Measurements from ENCODE around the gene ALK.

The ALK gene

GRCh38 chr2:29902356-29902755, 19.0 kb downstream of the ALK start:
- DNase-seq: no peak
- no peaks in the 10 kb centered on the region for H3K36me3 ChIP-seq
- no peak for TF ChIP-seq CTCF (IDR thresholded peaks at IDR 0.05)
- no peak overlapping the region for H3K27ac ChIP-seq
- no peaks in the 10 kb centered on the region for H3K9me3 ChIP-seq
- H3K4me3 ChIP-seq: no peak overlapping the region
- H3K4me1 ChIP-seq: no peaks in the 10 kb centered on the region
- intact Hi-C loops (cut with DNase I; ENCODE audit: low total_unique reads): no loop called here
- no peaks in the 10 kb centered on the region for H3K27me3 ChIP-seq

- Histone ChIP-seq H3K36me3 (no peaks in the 10 kb centered on the region), H3K4me1 (no peaks in the 10 kb centered on the region), H3K9me3 (no peaks in the 10 kb centered on the region), H3K27me3 (no peaks in the 10 kb centered on the region), H3K27ac (no peak overlapping the region), H3K4me3 (no peak overlapping the region)
- intact Hi-C loops (cut with DNase I; ENCODE audit: low total_unique reads): no loop called here
- DNase-seq: no peak
- no peak for TF ChIP-seq CTCF (IDR thresholded peaks at IDR 0.05)
These were observed 20.3 kb downstream of the ALK start for GRCh38 chr2:29900971-29901633.

- H3K36me3 ChIP-seq: no peaks in the 10 kb centered on the region
- no peak overlapping the region for H3K27ac ChIP-seq
- intact Hi-C loops (cut with DNase I; ENCODE audit: low total_unique reads): no loop called here
- no peak for TF ChIP-seq CTCF (IDR thresholded peaks at IDR 0.05)
- no peaks in the 10 kb centered on the region for H3K27me3 ChIP-seq
- no peak for DNase-seq
- no peaks in the 10 kb centered on the region for H3K9me3 ChIP-seq
- H3K4me3 ChIP-seq: no peak overlapping the region
- H3K4me1 ChIP-seq: no peaks in the 10 kb centered on the region
These were observed 22.4 kb downstream of the ALK start for GRCh38 chr2:29898999-29899398.

- intact Hi-C loops (cut with DNase I; ENCODE audit: low total_unique reads): no loop called here
- Histone ChIP-seq H3K4me3 (no peak overlapping the region), H3K9me3 (no peaks in the 10 kb centered on the region), H3K27ac (no peak overlapping the region), H3K36me3 (no peaks in the 10 kb centered on the region), H3K4me1 (no peaks in the 10 kb centered on the region), H3K27me3 (no peaks in the 10 kb centered on the region)
- no peak for TF ChIP-seq CTCF (IDR thresholded peaks at IDR 0.05)
- no peak for DNase-seq
These were observed 26.4 kb downstream of the ALK start for GRCh38 chr2:29894822-29895614.

- no peak for DNase-seq
- no peak overlapping the region for H3K27ac ChIP-seq
- H3K27me3 ChIP-seq: no peaks in the 10 kb centered on the region
- no peaks in the 10 kb centered on the region for H3K9me3 ChIP-seq
- no peak overlapping the region for H3K4me3 ChIP-seq
- no peaks in the 10 kb centered on the region for H3K36me3 ChIP-seq
- no peaks in the 10 kb centered on the region for H3K4me1 ChIP-seq
- no peak for TF ChIP-seq CTCF (IDR thresholded peaks at IDR 0.05)
- intact Hi-C loops (cut with DNase I; ENCODE audit: low total_unique reads): no loop called here
These were observed 28.7 kb downstream of the ALK start for GRCh38 chr2:29892585-29893259.

All from tibial artery (tissue), 4 donors.